HepG2 (cell line): ENCODE results near the gene FASTK. TPM values are rescaled to one million over a fixed set of nuclear protein-coding genes. Genes with fewer than 3 reads are reported as not detected.

ENCODE experiments used
- ATAC-seq: fragments of 200-7000 bp; cut with Tn5 transposase; 3 replicates; pipeline ENCODE4 v1.9.1; 2020; ENCODE audit warnings: mild to moderate bottlenecking, moderate library complexity
- BruUV-seq: library from RNA; stranded (reverse); fragments of 400-500 nt; replicated peaks from 2 replicates; lab custom pipeline; 2021; lab: Mats Ljungman, UMichigan
- CTCF ChIA-PET: fragments of 300-600 bp; formaldehyde crosslinking; extraction: SDS; loops from one replicate; lab custom pipeline; 2021; ENCODE audit warnings: low total read pairs, inconsistent platforms, low intra/inter-chr PET ratio; lab: Yijun Ruan, JAX
- POLR2A ChIA-PET: fragments of 350-600 bp; sonication (Branson Sonifier 250); formaldehyde crosslinking; loops from one replicate; lab custom pipeline; 2020; ENCODE audit warnings: antibody characterized with exemption, inconsistent platforms; lab: Yijun Ruan, JAX
- DNase-seq: peaks from one replicate; pipeline ENCODE4 v3.0.0-alpha.2; 2015; ENCODE audit warnings: low spot score
- FAIRE-seq: peaks from 3 replicates; lab custom pipeline; 2011; peaks lifted over from hg19 to GRCh38; lab: Jason Lieb, UNC
- H2AFZ ChIP-seq: one replicate; pipeline ENCODE4 v1.6.1; 2011; ENCODE audit warnings: low read length, inconsistent platforms
- H3K27ac ChIP-seq: fragments of 300-600 bp; 3 replicates; pipeline ENCODE4 v1.8.0; 2011; ENCODE audit warnings: mixed run types, mild to moderate bottlenecking, mixed read lengths, low read length, inconsistent platforms; ENCODE audit not compliant: insufficient read depth; ENCODE audit errors: extremely low read length
- H3K27me3 ChIP-seq, 2 experiments: fragments of 200-600 bp in 1 of 2; 2 replicates in 1 of 2; 3 replicates in 1 of 2; pipeline versions ENCODE4 v1.6.0 to v1.8.0; 2011; ENCODE audit warnings: low read length in 2 of 2, mild to moderate bottlenecking in 2 of 2, moderate library complexity in 2 of 2, inconsistent platforms in 1 of 2; ENCODE audit not compliant: insufficient read depth in 2 of 2, control insufficient read depth in 1 of 2
- H3K36me3 ChIP-seq, 2 experiments: fragments of 200-600 bp in 1 of 2; replicated peaks in 1 of 2; 2 replicates in 1 of 2; 3 replicates in 1 of 2; pipeline versions ENCODE4 v1.5.1 to v1.8.0; 2011; ENCODE audit warnings: low read length in 2 of 2, inconsistent platforms in 1 of 2; ENCODE audit not compliant: insufficient read depth in 2 of 2, control insufficient read depth in 1 of 2
- H3K4me1 ChIP-seq: 2 replicates; pipeline ENCODE4 v1.5.1; 2012; ENCODE audit warnings: low read length, inconsistent platforms; ENCODE audit not compliant: insufficient read depth
- H3K4me2 ChIP-seq: 2 replicates; pipeline ENCODE4 v1.6.0; 2011; ENCODE audit warnings: low read depth, low read length, inconsistent platforms
- H3K4me3 ChIP-seq, 3 experiments: fragments of 200-600 bp in 1 of 3; sonication (generic), shearing (Covaris generic) in 1 of 3; replicated peaks in 1 of 3; 2 replicates each; pipeline ENCODE4 v1.5.1; 2011 to 2016; ENCODE audit warnings: low read length in 3 of 3, inconsistent platforms in 2 of 3, low read depth in 2 of 3, mild to moderate bottlenecking in 2 of 3, control low read depth in 1 of 3, mixed read lengths in 1 of 3; ENCODE audit not compliant: insufficient read depth in 1 of 3
- H3K79me2 ChIP-seq: one replicate; pipeline ENCODE4 v1.6.1; 2011; ENCODE audit warnings: low read length, inconsistent platforms; ENCODE audit not compliant: insufficient read depth
- H3K9ac ChIP-seq: 2 replicates; pipeline ENCODE4 v1.6.0; 2011; ENCODE audit warnings: mild to moderate bottlenecking, low read depth, low read length, inconsistent platforms; ENCODE audit not compliant: insufficient read depth
- H3K9me3 ChIP-seq: 2 replicates; pipeline ENCODE4 v1.5.1; 2012; ENCODE audit warnings: mild to moderate bottlenecking, low read length
- H4K20me1 ChIP-seq: 2 replicates; pipeline ENCODE4 v1.6.0; 2011; ENCODE audit warnings: inconsistent platforms, mild to moderate bottlenecking, low read length, moderate library complexity; ENCODE audit not compliant: insufficient read depth
- AGO2 ChIP-seq: fragments of 200-400 bp; formaldehyde crosslinking; optimal IDR thresholded peaks from 2 replicates; pipeline ENCODE3; 2017; ENCODE audit warnings: mild to moderate bottlenecking, low read depth, low read length, moderate library complexity
- ELF3 ChIP-seq: IDR thresholded peaks from 2 replicates; pipeline ENCODE4 v1.6.1; 2016; ENCODE audit warnings: missing genetic modification reagents, missing compliant biosample characterization
- TERF1 ChIP-seq: sonication (generic); formaldehyde crosslinking; IDR thresholded peaks from 2 replicates; pipeline ENCODE4 v1.8.0; 2022; ENCODE audit warnings: mild to moderate bottlenecking, missing genetic modification reagents, moderate library complexity
- ZNF432 ChIP-seq: sonication (generic); formaldehyde crosslinking; IDR thresholded peaks from 2 replicates; pipeline ENCODE4 v1.5.0; 2020; ENCODE audit warnings: missing genetic modification reagents, mild to moderate bottlenecking, borderline replicate concordance
- WGBS: methylation state at CpG from one replicate; pipeline ENCODE4 v1.1.6; 2017; ENCODE audit warnings: low lambda C conversion rate; 5-methylcytosine and 5-hydroxymethylcytosine counted together
- in situ Hi-C: cut with HindIII; loops from 2 replicates; pipeline ENCODE4 v1.10.0; 2017; ENCODE audit warnings: low pct_unique_long_range_greater_than_20kb; ENCODE audit not compliant: extremely low pct_ligation_motif_present
- intact Hi-C: fragments of 100-400 bp; cut with micrococcal nuclease; formaldehyde crosslinking; loops from one replicate; pipeline ENCODE4 v1.10.0; 2022; ENCODE audit not compliant: unreplicated experiment
- polyA plus RNA-seq, 8 experiments: library from polyadenylated mRNA; depleted of rRNA in 3 of 8; stranded (reverse) in 7 of 8; unstranded in 1 of 8; fragments of >200 nt; fragmentation: Illumina TruSeq in 4 of 8; extraction: Trizol in 4 of 8; gene quantifications; 2 replicates each; pipeline versions ENCODE4 v1.2.1 to v1.2.3, GENCODE V29; 2011 to 2016; ENCODE audit warnings: low read depth in 4 of 8, missing spikeins in 1 of 8, mixed read lengths in 1 of 8; ENCODE audit not compliant: insufficient read depth in 1 of 8
- total RNA-seq, 5 experiments: library from RNA; depleted of rRNA; stranded (reverse); fragments of >200 nt; fragmentation: Illumina TruSeq; extraction: Trizol; gene quantifications; 2 replicates each; pipeline ENCODE4 v1.2.3, GENCODE V29; 2016; ENCODE audit warnings: low read depth in 1 of 5

The FASTK gene
- total and polyA plus RNA-seq, 2 of the 13 experiments (the other 11 are each of a cell fraction or from before 2014, with no cell fraction given), result 52.9 to 55.7 TPM

- no peaks in the 10 kb centered on the region for H3K9me3 ChIP-seq
- ChIA-PET CTCF (no interaction called here), POLR2A (no interaction called here)
- H3K27ac ChIP-seq, result no peak overlapping the region
- H3K27me3 ChIP-seq, result no peaks in the 10 kb centered on the region
- no peak for ATAC-seq
- H3K4me3 ChIP-seq, result no peak overlapping the region
- in situ Hi-C loops, result no loop called here
- no peak overlapping the region for H3K9ac ChIP-seq
- no peak for TF ChIP-seq ELF3 (CRISPR knock-in tag)
- no peak for TF ChIP-seq ZNF432 (CRISPR knock-in tag)
- TF ChIP-seq AGO2, result peak; percentile 38
- TF ChIP-seq TERF1 (CRISPR knock-in tag), result no peak
- peaks cover 24% of the 10 kb centered on the region for H3K79me2 ChIP-seq
- intact Hi-C loops, result no loop called here
- H3K4me2 ChIP-seq, result no peak overlapping the region
- DNase-seq, result no peak
- no peak overlapping the region for H2AFZ ChIP-seq
- BruUV-seq, result no TSS peak
- no peak for FAIRE-seq
- peaks cover 41% of the 10 kb centered on the region for H4K20me1 ChIP-seq
- WGBS, result 98% methylated on average over 63 of the region's 101 CpGs
- no peaks in the 10 kb centered on the region for H3K4me1 ChIP-seq
- peaks cover 15 to 51% of the 10 kb centered on the region in 2 experiments; a peak in 4 of 5 replicates for H3K36me3 ChIP-seq
These were observed 33.8 kb upstream of the FASTK start for GRCh38 chr7:151114151-151115090.
